WERI-Rb-1 (cell line): ENCODE measurements around the gene MEGF9.

ENCODE experiments used
- DNase-seq: peaks from one replicate; pipeline ENCODE4 v3.0.0-alpha.2; 2020
- H3K27ac ChIP-seq: fragments of 250-450 bp; sonication (Bioruptor Pico); 2 replicates; pipeline ENCODE4 v1.5.1; 2020; ENCODE audit warnings: mild to moderate bottlenecking, moderate library complexity
- H3K27me3 ChIP-seq: fragments of 250-450 bp; sonication (Bioruptor Pico); 2 replicates; pipeline ENCODE4 v1.5.1; 2021; ENCODE audit warnings: mild to moderate bottlenecking, low read depth, moderate library complexity; ENCODE audit not compliant: insufficient read depth, severe bottlenecking
- H3K36me3 ChIP-seq: fragments of 250-450 bp; sonication (Bioruptor Pico); 2 replicates; pipeline ENCODE4 v1.5.1; 2020; ENCODE audit warnings: mild to moderate bottlenecking, moderate library complexity
- H3K4me3 ChIP-seq: 2 replicates; pipeline ENCODE4 v1.5.1; 2011; ENCODE audit warnings: low read depth, mild to moderate bottlenecking, control low read depth, low read length
- H3K9me3 ChIP-seq: fragments of 250-450 bp; sonication (Bioruptor Pico); 2 replicates; pipeline ENCODE4 v1.5.1; 2021; ENCODE audit warnings: mild to moderate bottlenecking, moderate library complexity; ENCODE audit not compliant: severe bottlenecking
- TF ChIP-seq, protein P1 (sequence below): IDR thresholded peaks from 2 replicates; pipeline ENCODE4 v1.5.1; 2011; ENCODE audit warnings: low read depth, mild to moderate bottlenecking, control low read depth, inconsistent platforms, low read length

The MEGF9 gene

GRCh38 chr9:120735415-120736126, 21.3 kb upstream of the MEGF9 start:
- no peak for DNase-seq
- TF ChIP-seq, protein P1, sequence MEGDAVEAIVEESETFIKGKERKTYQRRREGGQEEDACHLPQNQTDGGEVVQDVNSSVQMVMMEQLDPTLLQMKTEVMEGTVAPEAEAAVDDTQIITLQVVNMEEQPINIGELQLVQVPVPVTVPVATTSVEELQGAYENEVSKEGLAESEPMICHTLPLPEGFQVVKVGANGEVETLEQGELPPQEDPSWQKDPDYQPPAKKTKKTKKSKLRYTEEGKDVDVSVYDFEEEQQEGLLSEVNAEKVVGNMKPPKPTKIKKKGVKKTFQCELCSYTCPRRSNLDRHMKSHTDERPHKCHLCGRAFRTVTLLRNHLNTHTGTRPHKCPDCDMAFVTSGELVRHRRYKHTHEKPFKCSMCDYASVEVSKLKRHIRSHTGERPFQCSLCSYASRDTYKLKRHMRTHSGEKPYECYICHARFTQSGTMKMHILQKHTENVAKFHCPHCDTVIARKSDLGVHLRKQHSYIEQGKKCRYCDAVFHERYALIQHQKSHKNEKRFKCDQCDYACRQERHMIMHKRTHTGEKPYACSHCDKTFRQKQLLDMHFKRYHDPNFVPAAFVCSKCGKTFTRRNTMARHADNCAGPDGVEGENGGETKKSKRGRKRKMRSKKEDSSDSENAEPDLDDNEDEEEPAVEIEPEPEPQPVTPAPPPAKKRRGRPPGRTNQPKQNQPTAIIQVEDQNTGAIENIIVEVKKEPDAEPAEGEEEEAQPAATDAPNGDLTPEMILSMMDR, result no peak
- Histone ChIP-seq H3K36me3 (no peaks in the 10 kb centered on the region), H3K9me3 (peaks cover 4% of the 10 kb centered on the region), H3K27me3 (no peaks in the 10 kb centered on the region), H3K4me3 (no peak overlapping the region), H3K27ac (no peak overlapping the region)

- H3K27ac ChIP-seq, result no peak overlapping the region
- TF ChIP-seq, protein P1, result no peak
These were observed 20.5 kb upstream of the MEGF9 start for GRCh38 chr9:120734607-120735410.

DNA sequence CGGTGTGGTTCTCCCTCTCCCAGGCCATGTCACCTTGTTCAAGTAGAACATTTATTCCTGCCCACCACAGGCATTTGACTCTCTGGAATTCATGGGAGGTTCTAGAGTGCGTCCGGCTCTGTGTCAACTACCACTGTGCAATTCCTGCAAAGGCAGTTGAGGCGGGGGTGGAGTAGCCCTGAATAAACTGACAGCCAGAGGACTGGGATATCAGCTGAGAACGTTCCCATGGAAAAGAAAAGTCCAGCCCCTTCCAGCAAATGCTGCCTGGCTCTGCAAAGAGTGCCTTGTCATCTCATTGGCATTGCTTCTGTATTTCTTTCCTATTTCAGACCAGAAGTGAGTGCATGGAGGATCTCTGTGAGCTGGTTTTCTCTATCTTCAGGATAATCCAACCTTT, 18.9 kb upstream of the MEGF9 start:
- TF ChIP-seq, protein P1, result no peak

More at GRCh38 chr9:120734607-120735410, 20.5 kb upstream of the MEGF9 start:
- no peak for DNase-seq
- H3K9me3 ChIP-seq, result peaks cover 4% of the 10 kb centered on the region
- no peak overlapping the region for H3K4me3 ChIP-seq
- no peaks in the 10 kb centered on the region for H3K36me3 ChIP-seq
- no peaks in the 10 kb centered on the region for H3K27me3 ChIP-seq

DNA sequence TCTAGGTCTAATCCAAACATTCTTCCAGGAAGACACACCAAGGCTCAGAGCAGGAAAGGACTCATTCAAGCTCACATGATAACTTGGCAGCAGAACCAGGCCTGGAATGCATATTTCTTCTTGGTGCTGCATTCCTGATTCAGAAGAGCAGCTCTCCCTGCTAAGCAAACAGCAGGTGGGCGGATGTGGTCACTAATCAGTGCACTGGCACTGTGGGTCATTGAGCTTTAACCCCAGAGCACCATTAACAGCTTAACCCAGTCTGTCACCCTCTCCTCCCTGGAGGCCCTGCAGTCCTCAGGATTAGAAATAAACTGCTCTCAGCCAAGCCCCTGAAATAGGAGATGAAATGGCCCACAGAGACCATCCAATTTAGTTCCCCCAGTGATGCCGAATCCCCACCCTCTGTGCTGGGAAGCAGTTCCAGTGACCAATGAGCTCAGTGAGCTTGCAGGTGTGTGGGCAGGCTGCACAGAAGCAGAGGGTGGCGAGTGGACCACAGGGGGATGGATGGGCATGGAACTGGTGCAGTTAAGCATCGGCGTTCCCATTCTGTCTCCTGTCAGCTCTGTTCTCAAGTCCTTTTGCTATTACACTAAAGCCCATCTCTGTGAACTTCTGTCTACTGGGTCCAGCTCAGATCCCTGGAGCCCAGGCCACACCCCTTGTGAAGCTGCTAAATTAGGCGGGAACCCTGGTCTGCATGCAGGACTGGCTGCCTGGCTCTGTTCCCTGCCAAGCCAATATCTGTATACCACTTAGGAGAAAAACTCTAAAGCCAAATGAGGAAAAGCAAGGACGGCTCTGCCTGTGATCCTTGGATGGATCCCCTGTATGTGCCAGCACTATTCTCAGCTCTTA, 16.6 kb upstream of the MEGF9 start:
- no peaks in the 10 kb centered on the region for H3K9me3 ChIP-seq
- H3K36me3 ChIP-seq, result no peaks in the 10 kb centered on the region
- H3K27me3 ChIP-seq, result no peaks in the 10 kb centered on the region
- peak; percentile 76 for DNase-seq
- H3K4me3 ChIP-seq, result no peak overlapping the region
- H3K27ac ChIP-seq, result peak overlapping the region; percentile 4
- TF ChIP-seq, protein P1, result no peak

More for the DNA sequence above, 18.9 kb upstream of the MEGF9 start:
- DNase-seq, result no peak
- Histone ChIP-seq H3K27me3 (no peaks in the 10 kb centered on the region), H3K36me3 (no peaks in the 10 kb centered on the region), H3K27ac (no peak overlapping the region), H3K4me3 (no peak overlapping the region), H3K9me3 (peaks cover 4% of the 10 kb centered on the region)

DNA sequence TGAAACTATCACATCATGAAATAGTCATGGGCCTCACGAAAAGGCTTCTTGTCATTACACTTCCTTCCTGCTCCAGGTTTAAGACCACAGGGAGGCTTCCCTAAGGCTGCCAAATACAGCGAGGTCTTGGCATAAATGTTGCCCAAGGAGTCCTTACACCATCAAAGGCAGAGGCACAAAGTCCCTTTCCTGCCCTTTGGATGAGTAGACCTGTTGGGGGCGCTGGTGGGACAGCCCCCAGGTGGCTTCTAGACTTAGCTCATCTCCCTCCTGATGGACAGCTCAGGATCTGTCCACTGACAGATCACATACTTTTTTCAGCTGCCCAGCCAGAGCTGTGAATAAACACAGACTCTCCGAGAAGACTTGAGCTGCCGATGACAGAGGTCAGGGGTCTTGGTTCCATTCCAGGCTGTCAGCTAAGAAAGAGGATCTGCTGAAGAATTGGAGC, 15.5 kb upstream of the MEGF9 start:
- peak; percentile 40 for DNase-seq
- H3K36me3 ChIP-seq, result no peaks in the 10 kb centered on the region
- TF ChIP-seq, protein P1, result peak; percentile 69
- no peak overlapping the region for H3K27ac ChIP-seq
- H3K9me3 ChIP-seq, result no peaks in the 10 kb centered on the region
- H3K27me3 ChIP-seq, result no peaks in the 10 kb centered on the region
- no peak overlapping the region for H3K4me3 ChIP-seq
